H9 (cell line): Measurements from ENCODE around the gene DDX47. TPM values are rescaled to one million over a fixed set of nuclear protein-coding genes. Genes with fewer than 3 reads are reported as not detected.

Source experiments
- DNase-seq: peaks from one replicate; pipeline ENCODE4 v3.0.0-alpha.2; 2017
- H2AFZ ChIP-seq: one replicate; pipeline ENCODE4 v1.6.1; 2013; ENCODE audit warnings: mild to moderate bottlenecking, low read length, control low read depth, moderate library complexity
- H2AK5ac ChIP-seq: 2 replicates; pipeline ENCODE4 v1.6.1; 2013; ENCODE audit warnings: low read length, control low read depth, mixed read lengths; ENCODE audit not compliant: insufficient read length
- H2BK120ac ChIP-seq: one replicate; pipeline ENCODE4 v1.6.1; 2013; ENCODE audit warnings: low read depth, mild to moderate bottlenecking, low read length, control low read depth, inconsistent platforms; ENCODE audit not compliant: poor library complexity, severe bottlenecking
- H2BK12ac ChIP-seq: 2 replicates; pipeline ENCODE4 v1.6.1; 2013; ENCODE audit warnings: low read length, control low read depth, mixed read lengths, low read depth; ENCODE audit not compliant: insufficient read length
- H2BK15ac ChIP-seq: 2 replicates; pipeline ENCODE4 v1.6.1; 2013; ENCODE audit warnings: low read depth, low read length, control low read depth
- H2BK20ac ChIP-seq: one replicate; pipeline ENCODE4 v1.6.1; 2013; ENCODE audit warnings: low read depth, mild to moderate bottlenecking, low read length, control low read depth, inconsistent platforms; ENCODE audit not compliant: poor library complexity, severe bottlenecking
- H2BK5ac ChIP-seq: 2 replicates; pipeline ENCODE4 v1.6.1; 2013; ENCODE audit warnings: low read length, control low read depth, mixed read lengths; ENCODE audit not compliant: insufficient read length
- H3K14ac ChIP-seq: 2 replicates; pipeline ENCODE4 v1.6.1; 2013; ENCODE audit warnings: low read length, control low read depth; ENCODE audit not compliant: insufficient read depth
- H3K18ac ChIP-seq: 2 replicates; pipeline ENCODE4 v1.6.1; 2013; ENCODE audit warnings: low read depth, mild to moderate bottlenecking, mixed read lengths, low read length, control low read depth; ENCODE audit not compliant: insufficient read length
- H3K23ac ChIP-seq: 2 replicates; pipeline ENCODE4 v1.6.1; 2013; ENCODE audit warnings: low read length, control low read depth, mixed read lengths, low read depth; ENCODE audit not compliant: insufficient read length
- H3K23me2 ChIP-seq: 2 replicates; pipeline ENCODE4 v1.6.1; 2013; ENCODE audit warnings: low read depth, mild to moderate bottlenecking, mixed read lengths, low read length, control low read depth; ENCODE audit not compliant: insufficient read length, poor library complexity, severe bottlenecking
- H3K27ac ChIP-seq: 2 replicates; pipeline ENCODE4 v1.5.1; 2013; ENCODE audit warnings: low read length, control low read depth, mixed read lengths, low read depth; ENCODE audit not compliant: insufficient read length
- H3K27me3 ChIP-seq: 2 replicates; pipeline ENCODE4 v1.6.1; 2013; ENCODE audit warnings: low read length, control low read depth, inconsistent platforms; ENCODE audit not compliant: insufficient read depth
- H3K4ac ChIP-seq: 2 replicates; pipeline ENCODE4 v1.6.1; 2013; ENCODE audit warnings: low read depth, mild to moderate bottlenecking, control low read depth, inconsistent platforms, low read length, moderate library complexity
- H3K4me1 ChIP-seq: 2 replicates; pipeline ENCODE4 v1.6.1; 2013; ENCODE audit warnings: low read length, control low read depth, inconsistent platforms; ENCODE audit not compliant: insufficient read depth
- H3K4me2 ChIP-seq: 2 replicates; pipeline ENCODE4 v1.6.1; 2013; ENCODE audit warnings: low read length, control low read depth, mixed read lengths; ENCODE audit not compliant: insufficient read length, insufficient read depth
- H3K56ac ChIP-seq: 2 replicates; pipeline ENCODE4 v1.6.1; 2013; ENCODE audit warnings: low read depth, mild to moderate bottlenecking, mixed read lengths, low read length, control low read depth; ENCODE audit not compliant: insufficient read length
- H3K79me1 ChIP-seq: 2 replicates; pipeline ENCODE4 v1.6.1; 2013; ENCODE audit warnings: low read depth, mild to moderate bottlenecking, moderate library complexity, low read length, control low read depth, inconsistent platforms; ENCODE audit not compliant: insufficient read depth, poor library complexity, severe bottlenecking
- H3K79me2 ChIP-seq: 2 replicates; pipeline ENCODE4 v1.6.1; 2013; ENCODE audit warnings: low read length, control low read depth, inconsistent platforms; ENCODE audit not compliant: insufficient read depth
- H3K9ac ChIP-seq: 2 replicates; pipeline ENCODE4 v1.6.1; 2013; ENCODE audit warnings: low read length, control low read depth, mixed read lengths; ENCODE audit not compliant: insufficient read length; ENCODE audit errors: extremely low read depth
- H3K9me3 ChIP-seq: one replicate; pipeline ENCODE4 v1.6.1; 2013; ENCODE audit warnings: low read depth, low read length, inconsistent platforms; ENCODE audit not compliant: control insufficient read depth
- H3T11ph ChIP-seq: one replicate; pipeline ENCODE4 v1.6.1; 2013; ENCODE audit warnings: mild to moderate bottlenecking, low read length, control low read depth, inconsistent platforms
- H4K20me1 ChIP-seq: one replicate; pipeline ENCODE4 v1.6.1; 2013; ENCODE audit not compliant: control insufficient read depth, insufficient read length, insufficient read depth
- H4K5ac ChIP-seq: 2 replicates; pipeline ENCODE4 v1.6.1; 2013; ENCODE audit warnings: low read depth, mild to moderate bottlenecking, mixed read lengths, low read length, control low read depth; ENCODE audit not compliant: insufficient read length
- H4K8ac ChIP-seq: replicated peaks from 2 replicates; pipeline ENCODE4 v1.6.1; 2013; ENCODE audit warnings: low read length, control low read depth, mixed read lengths, low read depth; ENCODE audit not compliant: insufficient read length
- H4K91ac ChIP-seq: 2 replicates; pipeline ENCODE4 v1.6.1; 2013; ENCODE audit warnings: low read depth, mild to moderate bottlenecking, moderate library complexity, mixed read lengths, low read length, control low read depth; ENCODE audit not compliant: insufficient read length
- H3K27ac Mint-ChIP-seq, 3 experiments: 2 replicates in 2 of 3; 3 replicates in 1 of 3; pipeline ENCODE4 v1.8.0; 2020 to 2021; ENCODE audit warnings: mixed read lengths in 3 of 3, mild to moderate bottlenecking in 1 of 3, moderate library complexity in 1 of 3
- H3K27me3 Mint-ChIP-seq: 2 replicates; pipeline ENCODE4 v1.8.0; 2021; ENCODE audit warnings: low read depth, mild to moderate bottlenecking, moderate library complexity, mixed read lengths
- H3K36me3 Mint-ChIP-seq, 3 experiments: 2 replicates in 2 of 3; 3 replicates in 1 of 3; pipeline ENCODE4 v1.8.0; 2020 to 2021; ENCODE audit warnings: low read depth in 3 of 3, mixed read lengths in 3 of 3; ENCODE audit not compliant: insufficient read depth in 1 of 3
- H3K4me1 Mint-ChIP-seq, 2 experiments: 2 replicates each; pipeline ENCODE4 v1.8.0; 2020; ENCODE audit warnings: mixed read lengths in 2 of 2
- H3K4me3 Mint-ChIP-seq, 2 experiments: 2 replicates in 1 of 2; 3 replicates in 1 of 2; pipeline ENCODE4 v1.8.0; 2020 to 2021; ENCODE audit warnings: mild to moderate bottlenecking in 2 of 2, mixed read lengths in 2 of 2, moderate library complexity in 1 of 2
- H3K9me3 Mint-ChIP-seq, 2 experiments: 2 replicates in 1 of 2; 3 replicates in 1 of 2; pipeline ENCODE4 v1.8.0; 2020; ENCODE audit warnings: mild to moderate bottlenecking in 2 of 2, mixed read lengths in 2 of 2, moderate library complexity in 1 of 2
- WGBS: extraction: QIAGEN DNeasy Blood & Tissue Kit; methylation state at CpG from one replicate; pipeline ENCODE4 v1.1.7; 2013; ENCODE audit warnings: missing lambda C conversion rate, low lambda C conversion rate, mixed read lengths; ENCODE audit not compliant: insufficient read length; ENCODE audit errors: extremely low coverage; 5-methylcytosine and 5-hydroxymethylcytosine counted together
- total RNA-seq: library from RNA; stranded (reverse); gene quantifications from 2 replicates; pipeline ENCODE4 v1.2.1, GENCODE V29; 2021
- TF ChIP-seq, protein P1 (sequence below): fragments of 200-600 bp; sonication (generic); conservative IDR thresholded peaks from 3 replicates; pipeline ENCODE4 v1.8.0; 2021; ENCODE audit warnings: antibody characterized with exemption, mild to moderate bottlenecking

Gene DDX47
- total RNA-seq, 1 experiment from 2014 or later = 78.2 TPM

DNA sequence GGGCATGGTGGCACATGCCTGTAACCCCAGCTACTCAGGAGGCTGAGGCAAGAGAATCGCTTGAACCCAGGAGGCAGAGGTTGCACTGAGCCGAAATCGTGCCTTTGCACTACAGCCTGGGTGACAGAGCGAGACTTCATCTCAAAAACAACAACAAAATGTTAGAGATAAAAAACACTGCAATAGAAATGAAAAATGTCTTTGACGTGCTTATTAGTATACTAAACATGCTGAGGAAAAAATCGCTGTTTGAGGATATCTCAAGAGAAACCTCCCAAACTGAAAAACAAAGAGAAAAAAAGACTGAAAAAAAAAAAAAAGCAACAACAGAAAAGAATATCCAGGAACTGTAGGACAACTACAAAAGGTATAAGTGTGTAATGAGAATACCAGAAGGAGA, 42.9 kb upstream of the DDX47 start:
- no peak overlapping the region for H3K56ac ChIP-seq
- DNase-seq = no peak
- H3K9me3 ChIP-seq = no peaks in the 10 kb centered on the region
- H2BK20ac ChIP-seq = no peak overlapping the region
- H4K5ac ChIP-seq = no peak overlapping the region
- no peaks in the 10 kb centered on the region for H4K20me1 ChIP-seq
- no peak overlapping the region for H3K14ac ChIP-seq
- H2AK5ac ChIP-seq = no peak overlapping the region
- H3K27me3 ChIP-seq = no peaks in the 10 kb centered on the region
- H3K18ac ChIP-seq = no peak overlapping the region
- no peak overlapping the region for H2BK5ac ChIP-seq
- Mint-ChIP-seq H3K4me1 (no peaks in the 10 kb centered on the region), H3K9me3 (peaks cover 8 to 9% of the 10 kb centered on the region in 2 experiments; a peak in 3 of 5 replicates), H3K4me3 (no peak overlapping the region), H3K27ac (no peak overlapping the region), H3K27me3 (peaks cover 2% of the 10 kb centered on the region; the same call in 1 of the 2 replicates), H3K36me3 (peaks cover 0 to 4% (median 0%) of the 10 kb centered on the region in 3 experiments; a peak in 1 of 7 replicates)
- WGBS = no CpG with 5 or more reads among the region's 6 CpGs
- TF ChIP-seq, protein P1, sequence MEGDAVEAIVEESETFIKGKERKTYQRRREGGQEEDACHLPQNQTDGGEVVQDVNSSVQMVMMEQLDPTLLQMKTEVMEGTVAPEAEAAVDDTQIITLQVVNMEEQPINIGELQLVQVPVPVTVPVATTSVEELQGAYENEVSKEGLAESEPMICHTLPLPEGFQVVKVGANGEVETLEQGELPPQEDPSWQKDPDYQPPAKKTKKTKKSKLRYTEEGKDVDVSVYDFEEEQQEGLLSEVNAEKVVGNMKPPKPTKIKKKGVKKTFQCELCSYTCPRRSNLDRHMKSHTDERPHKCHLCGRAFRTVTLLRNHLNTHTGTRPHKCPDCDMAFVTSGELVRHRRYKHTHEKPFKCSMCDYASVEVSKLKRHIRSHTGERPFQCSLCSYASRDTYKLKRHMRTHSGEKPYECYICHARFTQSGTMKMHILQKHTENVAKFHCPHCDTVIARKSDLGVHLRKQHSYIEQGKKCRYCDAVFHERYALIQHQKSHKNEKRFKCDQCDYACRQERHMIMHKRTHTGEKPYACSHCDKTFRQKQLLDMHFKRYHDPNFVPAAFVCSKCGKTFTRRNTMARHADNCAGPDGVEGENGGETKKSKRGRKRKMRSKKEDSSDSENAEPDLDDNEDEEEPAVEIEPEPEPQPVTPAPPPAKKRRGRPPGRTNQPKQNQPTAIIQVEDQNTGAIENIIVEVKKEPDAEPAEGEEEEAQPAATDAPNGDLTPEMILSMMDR = no peak
- no peak overlapping the region for H2BK12ac ChIP-seq
- no peak overlapping the region for H3K4me2 ChIP-seq
- H3K4me1 ChIP-seq = no peaks in the 10 kb centered on the region
- H3K23ac ChIP-seq = no peak overlapping the region
- H3T11ph ChIP-seq = no peak overlapping the region
- H3K4ac ChIP-seq = no peak overlapping the region
- no peak overlapping the region for H2AFZ ChIP-seq
- H2BK120ac ChIP-seq = no peak overlapping the region
- no peak overlapping the region for H4K8ac ChIP-seq
- no peaks in the 10 kb centered on the region for H3K79me2 ChIP-seq
- H3K23me2 ChIP-seq = no peaks in the 10 kb centered on the region
- H3K79me1 ChIP-seq = no peaks in the 10 kb centered on the region
- no peak overlapping the region for H4K91ac ChIP-seq
- no peak overlapping the region for H3K9ac ChIP-seq
- no peak overlapping the region for H2BK15ac ChIP-seq
- no peak overlapping the region for H3K27ac ChIP-seq
